Measurements from ENCODE around the gene ACOXL. TPM values are rescaled to one million over a fixed set of nuclear protein-coding genes. Genes with fewer than 3 reads are reported as not detected.
"Not testable (repeated sequence)": the region's sequence is repeated elsewhere in the genome, so short reads cannot be mapped to it uniquely, and the experiment has no call there.

Gene ACOXL
- total RNA-seq, 3 donors from 2014 or later (not counting 1 experiment from before 2014, with no cell fraction given), result not detected

- Histone ChIP-seq H3K27ac (ENCODE audit: low read length) (no peak overlapping the region), H3K9me3 (ENCODE audit: control insufficient read depth, insufficient read depth, low read length) (peaks cover 8% of the 10 kb centered on the region), H3K27me3 (ENCODE audit: control insufficient read depth, insufficient read depth, low read length) (no peaks in the 10 kb centered on the region), H3K4me3 (ENCODE audit: low read length) (no peak overlapping the region), H3K4me1 (ENCODE audit: control insufficient read depth, insufficient read depth, low read length) (no peaks in the 10 kb centered on the region), H3K36me3 (ENCODE audit: control insufficient read depth, insufficient read depth, low read length) (no peaks in the 10 kb centered on the region)
- intact Hi-C loops (cut with micrococcal nuclease), result no loop called here
- no peaks in the 10 kb centered on the region for H3K36me3 Mint-ChIP-seq
- no peaks in the 10 kb centered on the region for H3K9me3 Mint-ChIP-seq
- WGBS (ENCODE audit: insufficient coverage), result 96% methylated on average over 2 of the region's 4 CpGs
- DNase-seq (no peak), ATAC-seq (no peak)
- no peak overlapping the region for H3K4me3 Mint-ChIP-seq
- TF ChIP-seq CTCF (IDR thresholded peaks at IDR 0.05), result no peak
- H3K27me3 Mint-ChIP-seq (ENCODE audit: low read depth in 2 of 2), result peaks cover 31 to 48% of the 10 kb centered on the region in 2 donors
- no peak overlapping the region for H3K27ac Mint-ChIP-seq
- H3K4me1 Mint-ChIP-seq, result peaks cover 6 to 10% of the 10 kb centered on the region in 2 donors
These were observed 42.0 kb upstream of the ACOXL start for GRCh38 chr2:110690083-110690965.

- no peak overlapping the region for H3K4me3 Mint-ChIP-seq
- peaks cover 29 to 40% of the 10 kb centered on the region in 2 donors for H3K27me3 Mint-ChIP-seq (ENCODE audit: low read depth in 2 of 2)
- H3K27ac ChIP-seq (ENCODE audit: low read length), result no peak overlapping the region
- no peak overlapping the region for H3K27ac Mint-ChIP-seq
- H3K36me3 ChIP-seq (ENCODE audit: control insufficient read depth, insufficient read depth, low read length), result no peaks in the 10 kb centered on the region
- TF ChIP-seq CTCF (IDR thresholded peaks at IDR 0.05), result no peak
- H3K9me3 Mint-ChIP-seq, result no peaks in the 10 kb centered on the region
- H3K36me3 Mint-ChIP-seq, result no peaks in the 10 kb centered on the region
- no peak for ATAC-seq
- H3K9me3 ChIP-seq (ENCODE audit: control insufficient read depth, insufficient read depth, low read length), result peaks cover 8% of the 10 kb centered on the region
- H3K27me3 ChIP-seq (ENCODE audit: control insufficient read depth, insufficient read depth, low read length), result no peaks in the 10 kb centered on the region
- H3K4me1 Mint-ChIP-seq, result peaks cover 9 to 13% of the 10 kb centered on the region in 2 donors
- 93% methylated on average over 11 of the region's 11 CpGs for WGBS (ENCODE audit: insufficient coverage)
- no peak for DNase-seq
- H3K4me1 ChIP-seq (ENCODE audit: control insufficient read depth, insufficient read depth, low read length), result no peaks in the 10 kb centered on the region
- intact Hi-C loops (cut with micrococcal nuclease), result no loop called here
- no peak overlapping the region for H3K4me3 ChIP-seq (ENCODE audit: low read length)
These were observed 40.6 kb upstream of the ACOXL start for GRCh38 chr2:110691612-110692258.

- ATAC-seq; H3K36me3 Mint-ChIP-seq; H3K36me3 ChIP-seq (ENCODE audit: control insufficient read depth, insufficient read depth, low read length); H3K27ac ChIP-seq (ENCODE audit: low read length); H3K9me3 ChIP-seq (ENCODE audit: control insufficient read depth, insufficient read depth, low read length); H3K4me1 ChIP-seq (ENCODE audit: control insufficient read depth, insufficient read depth, low read length); H3K4me3 Mint-ChIP-seq; H3K4me3 ChIP-seq (ENCODE audit: low read length); H3K27me3 ChIP-seq (ENCODE audit: control insufficient read depth, insufficient read depth, low read length); H3K9me3 Mint-ChIP-seq; intact Hi-C loops (cut with micrococcal nuclease); DNase-seq: not testable (repeated sequence)
- Mint-ChIP-seq H3K4me1 (peaks cover 9 to 13% of the 10 kb centered on the region in 2 donors), H3K27me3 (ENCODE audit: low read depth in 2 of 2) (peaks cover 16 to 23% of the 10 kb centered on the region in 2 donors), H3K27ac (peak overlapping the region in 1 of 2 donors; percentile 58)
- 29% methylated on average over 2 of the region's 5 CpGs for WGBS (ENCODE audit: insufficient coverage)
These were observed 37.1 kb upstream of the ACOXL start for GRCh38 chr2:110695146-110695898.

GRCh38 chr2:110698253-110698652 is 34.1 kb upstream of the ACOXL start:
- intact Hi-C loops (cut with micrococcal nuclease); DNase-seq; H3K27ac ChIP-seq (ENCODE audit: low read length); H3K4me1 ChIP-seq (ENCODE audit: control insufficient read depth, insufficient read depth, low read length); H3K9me3 ChIP-seq (ENCODE audit: control insufficient read depth, insufficient read depth, low read length); H3K27me3 ChIP-seq (ENCODE audit: control insufficient read depth, insufficient read depth, low read length); H3K4me3 ChIP-seq (ENCODE audit: low read length); H3K27ac Mint-ChIP-seq; H3K4me3 Mint-ChIP-seq; H3K36me3 ChIP-seq (ENCODE audit: control insufficient read depth, insufficient read depth, low read length); ATAC-seq; H3K36me3 Mint-ChIP-seq; H3K4me1 Mint-ChIP-seq; H3K9me3 Mint-ChIP-seq: not testable (repeated sequence)
- H3K27me3 Mint-ChIP-seq (ENCODE audit: low read depth in 2 of 2), result peaks cover 5 to 18% of the 10 kb centered on the region in 2 donors
- WGBS (ENCODE audit: insufficient coverage), result no CpG with 5 or more reads among the region's 6 CpGs

Measured in natural killer cell (primary cell).